Germinal center (tissue), 1 donor: ENCODE data around the gene MAGI1.

ENCODE experiments used
- DNase-seq: peaks from one replicate; pipeline ENCODE4 v3.0.0; 2012; ENCODE audit warnings: mixed read lengths, low spot score

Gene MAGI1

GRCh38 chr3:66012711-66013110, 26.0 kb downstream of the MAGI1 start:
- DNase-seq: no peak

- no peak for DNase-seq
Measured at GRCh38 chr3:66010739-66011655, 27.7 kb downstream of the MAGI1 start.

DNA sequence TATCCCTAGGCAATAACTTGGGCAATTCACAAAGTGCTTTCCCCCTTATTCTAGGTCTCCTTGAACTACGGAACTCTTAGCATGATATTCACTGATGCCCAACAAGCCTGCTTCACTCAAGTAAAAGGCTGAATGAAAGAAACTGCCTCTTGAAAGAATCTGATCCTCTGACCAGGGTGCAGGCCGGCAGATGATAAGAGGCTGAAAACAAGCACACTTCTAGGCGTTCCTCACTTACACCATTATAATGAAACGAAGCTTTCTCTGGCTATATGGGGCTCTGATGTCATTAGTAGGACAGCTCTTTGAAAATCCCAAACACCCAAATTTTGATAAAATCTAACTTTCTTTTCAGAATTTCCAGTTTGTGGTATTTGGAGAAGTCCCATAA, 28.4 kb downstream of the MAGI1 start:
- no peak for DNase-seq

- no peak for DNase-seq
Measured at GRCh38 chr3:66004244-66004643, 34.5 kb downstream of the MAGI1 start.

DNA sequence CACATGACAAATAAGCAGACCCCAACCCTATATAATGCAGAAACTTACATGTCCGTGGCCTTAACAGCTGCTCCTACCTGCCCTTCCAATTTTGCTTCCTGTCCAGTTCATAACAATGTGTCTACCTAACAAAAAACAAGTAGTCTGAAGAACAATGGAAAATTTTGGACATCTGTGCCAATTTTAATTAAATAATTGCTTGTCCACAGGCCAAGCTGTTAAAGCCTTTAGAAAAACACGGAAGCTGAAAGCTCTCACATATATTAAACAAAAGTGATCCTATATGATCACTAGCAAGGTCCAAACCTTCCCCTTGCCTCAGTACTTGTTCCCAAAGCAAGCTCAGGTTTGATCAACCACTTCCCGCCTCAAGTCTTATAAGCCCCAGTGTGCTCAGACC, 37.1 kb downstream of the MAGI1 start:
- DNase-seq: no peak

DNA sequence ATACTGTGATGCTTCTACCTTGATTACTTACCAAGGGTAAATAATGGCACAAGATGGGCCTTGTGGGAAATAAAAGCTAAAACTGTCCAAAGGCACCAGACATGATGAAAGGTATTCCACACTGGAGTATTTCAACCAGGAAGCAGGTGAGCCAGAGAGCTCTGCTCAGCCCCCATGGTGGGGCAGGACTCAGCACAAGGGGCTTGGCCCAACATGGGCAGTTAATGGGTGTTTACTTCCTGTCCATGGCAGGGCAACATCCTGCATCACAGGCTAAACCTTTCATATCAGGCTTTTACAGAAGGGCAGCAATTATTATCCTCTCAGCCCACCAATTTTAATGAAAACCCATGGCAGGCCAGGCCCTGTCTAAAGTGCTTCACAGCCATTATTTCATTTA, 38.2 kb downstream of the MAGI1 start:
- DNase-seq: no peak

DNA sequence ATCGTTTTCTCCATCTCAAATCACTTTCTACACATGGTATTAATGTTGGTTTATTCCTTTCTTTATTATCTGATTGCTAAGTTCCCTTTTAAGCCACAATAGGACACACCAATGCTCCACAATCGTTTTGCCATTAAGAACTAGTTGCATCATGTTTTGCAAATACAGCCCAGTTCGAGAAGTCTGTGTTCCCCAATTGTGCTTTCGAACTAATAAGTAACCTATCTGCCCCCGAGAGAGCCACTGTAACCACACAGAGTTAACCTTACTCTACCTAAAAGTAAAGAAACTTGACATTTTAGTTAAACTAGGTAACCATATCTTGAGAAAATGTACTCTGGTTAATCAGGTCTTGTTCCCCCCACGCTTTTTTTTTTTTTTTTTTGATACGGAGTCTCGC, 39.1 kb downstream of the MAGI1 start:
- DNase-seq: no peak

DNA sequence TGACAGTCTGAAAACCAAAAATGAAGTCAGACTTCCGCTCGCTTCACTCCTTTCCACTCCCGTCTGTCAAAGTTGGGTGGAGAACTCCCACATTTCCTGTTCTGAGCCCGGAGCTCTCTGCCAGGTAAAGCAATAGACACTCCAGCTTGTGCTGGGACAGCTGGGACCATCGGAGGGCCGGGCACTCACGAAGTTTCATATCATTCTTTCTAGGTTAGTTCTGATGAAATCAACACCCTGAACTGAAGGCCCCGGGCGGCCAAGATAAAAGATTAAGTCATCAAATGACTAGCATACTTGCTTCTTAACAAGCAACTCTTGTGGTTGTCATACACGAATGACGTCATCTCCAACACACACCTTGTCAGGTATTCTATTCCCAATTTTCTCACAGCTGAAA, 42.1 kb downstream of the MAGI1 start:
- DNase-seq: no peak

GRCh38 chr3:65995515-65995914, 43.2 kb downstream of the MAGI1 start:
- DNase-seq: no peak

- DNase-seq: no peak
Measured at GRCh38 chr3:65995030-65995429, 43.7 kb downstream of the MAGI1 start.

DNA sequence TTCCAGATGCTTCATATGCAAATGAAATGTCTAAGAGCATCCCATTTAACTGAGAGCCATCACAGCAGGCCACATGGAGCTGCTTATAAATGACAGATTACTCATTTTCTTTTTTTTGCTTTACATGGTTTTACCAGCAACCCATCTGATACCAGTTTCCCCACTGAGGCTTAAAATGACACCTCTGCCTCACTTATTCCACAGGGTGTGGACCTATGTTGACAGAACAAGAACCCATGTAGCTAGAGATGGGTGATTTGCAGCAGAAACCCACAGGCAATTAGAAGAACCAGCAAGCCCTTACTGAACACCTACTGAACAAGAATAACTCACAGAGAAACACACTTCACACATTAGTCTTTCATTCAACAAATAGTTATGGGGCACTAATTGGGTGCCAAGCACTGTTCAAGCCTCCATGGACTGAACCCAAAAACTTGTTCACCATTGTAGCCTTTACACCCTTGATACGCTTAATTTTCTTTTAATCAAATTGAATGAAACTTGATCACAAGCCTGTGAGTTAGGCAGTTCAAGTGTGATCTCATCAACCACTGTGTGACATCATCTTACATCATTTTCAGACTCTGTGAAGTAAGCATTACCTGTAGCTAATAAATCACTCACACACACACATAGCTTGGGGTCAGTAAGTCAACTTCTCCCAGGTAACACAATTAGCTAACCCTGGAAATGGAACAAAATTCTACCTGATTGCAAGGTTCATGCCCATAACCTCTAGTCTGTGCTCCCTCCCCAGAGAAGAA, 45.4 kb downstream of the MAGI1 start:
- no peak for DNase-seq

DNA sequence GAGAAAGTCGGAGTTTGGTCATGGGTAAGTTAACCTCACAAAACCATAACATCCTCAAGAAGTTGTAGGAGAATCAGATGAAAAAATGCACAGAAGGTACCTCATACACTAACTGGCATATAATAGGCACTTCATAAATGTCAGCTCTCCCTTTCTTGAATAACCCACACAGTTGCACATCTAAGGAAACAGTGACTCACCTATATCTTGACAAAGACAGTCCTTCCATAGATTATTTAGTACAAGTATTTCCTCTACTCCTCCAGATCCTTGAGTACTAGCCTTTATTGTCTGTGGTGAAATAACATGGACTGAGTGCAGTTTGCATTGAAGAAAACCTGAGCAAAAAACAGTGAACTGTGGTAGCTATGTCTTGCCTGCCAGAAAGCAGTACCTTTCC, 46.6 kb downstream of the MAGI1 start:
- DNase-seq: no peak

GRCh38 chr3:65988411-65989180, 50.1 kb downstream of the MAGI1 start:
- DNase-seq: no peak

- DNase-seq: no peak
Measured at GRCh38 chr3:65986285-65986684, 52.4 kb downstream of the MAGI1 start.

- no peak for DNase-seq
Measured at GRCh38 chr3:65984975-65985374, 53.7 kb downstream of the MAGI1 start.

DNA sequence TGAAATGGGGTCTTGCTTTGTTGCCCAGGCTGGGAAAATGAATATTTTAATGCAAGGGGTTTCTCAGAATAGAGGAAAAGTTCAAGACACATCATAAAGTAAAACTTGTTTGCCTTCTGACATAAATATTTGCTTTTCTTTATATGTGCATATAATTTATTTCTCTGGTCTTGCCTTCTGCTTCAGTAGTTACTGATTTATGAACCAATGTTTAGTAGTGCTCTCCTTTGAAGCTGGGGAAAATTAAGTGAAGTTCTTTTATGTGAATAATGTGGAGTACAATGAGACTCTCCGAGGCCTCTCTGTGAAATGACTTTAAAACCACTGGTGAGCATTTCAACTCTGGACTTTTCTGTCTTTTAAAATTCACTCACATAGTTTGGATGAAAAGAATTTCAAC, 55.6 kb downstream of the MAGI1 start:
- DNase-seq: no peak

DNA sequence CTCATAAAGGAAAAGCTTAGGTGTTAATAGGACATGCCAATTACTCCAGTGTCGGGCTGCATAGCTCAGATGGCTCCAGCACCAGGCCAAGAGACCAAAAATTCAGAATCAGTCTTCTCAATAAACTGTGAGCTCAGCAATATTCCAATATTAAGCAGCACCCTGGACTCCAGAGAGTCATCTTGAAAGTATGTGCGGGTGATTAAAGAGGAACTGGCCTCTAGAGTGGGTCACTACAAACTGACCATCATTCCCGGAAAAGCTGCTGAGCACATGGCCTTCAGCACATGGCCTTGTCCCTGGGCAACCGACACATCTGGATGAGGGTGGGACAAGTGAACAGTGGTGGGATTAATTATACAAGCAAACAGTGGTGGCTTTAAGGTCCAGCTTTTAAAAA, 59.0 kb downstream of the MAGI1 start:
- DNase-seq: no peak

DNA sequence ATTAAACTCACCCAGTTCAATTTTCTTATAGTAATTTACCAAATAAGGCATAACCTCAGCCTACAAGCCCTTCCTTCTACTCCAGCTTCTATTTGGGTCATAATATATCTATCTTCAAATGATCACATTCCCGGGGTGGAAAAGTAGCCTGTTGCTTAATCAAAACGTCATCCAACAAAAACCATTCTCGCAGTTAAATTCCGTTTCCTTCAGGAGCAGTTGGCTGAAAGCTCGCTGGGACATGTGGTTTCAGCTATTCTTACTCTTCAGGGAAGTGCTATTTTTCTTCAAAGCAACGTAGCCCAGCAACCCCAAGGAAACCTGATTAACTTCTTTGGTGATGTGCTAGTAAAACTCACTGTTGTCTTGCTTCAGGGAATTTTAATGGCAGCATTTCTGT, 59.6 kb downstream of the MAGI1 start:
- no peak for DNase-seq

- no peak for DNase-seq
Measured at GRCh38 chr3:65978116-65978515, 60.6 kb downstream of the MAGI1 start.

DNA sequence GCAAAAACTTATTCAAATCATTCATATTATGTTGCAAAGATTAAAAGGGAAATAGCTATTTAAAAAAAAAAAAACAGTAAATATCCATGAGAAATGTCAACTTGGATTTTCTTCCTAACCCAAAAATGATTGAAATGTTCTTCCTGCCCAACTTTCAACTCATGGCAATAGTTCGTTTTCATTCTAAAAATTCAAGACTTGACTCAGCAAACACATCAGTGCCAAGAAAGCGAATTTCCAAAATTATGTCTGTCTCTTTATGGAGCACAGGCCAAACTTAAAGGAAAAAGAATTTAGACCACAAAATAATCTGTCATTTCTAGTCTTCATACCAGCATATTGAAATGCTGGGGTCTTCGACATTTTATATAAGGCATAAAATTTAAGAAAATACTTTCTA, 63.7 kb downstream of the MAGI1 start:
- no peak for DNase-seq

GRCh38 chr3:65974509-65974908, 64.2 kb downstream of the MAGI1 start:
- no peak for DNase-seq

DNA sequence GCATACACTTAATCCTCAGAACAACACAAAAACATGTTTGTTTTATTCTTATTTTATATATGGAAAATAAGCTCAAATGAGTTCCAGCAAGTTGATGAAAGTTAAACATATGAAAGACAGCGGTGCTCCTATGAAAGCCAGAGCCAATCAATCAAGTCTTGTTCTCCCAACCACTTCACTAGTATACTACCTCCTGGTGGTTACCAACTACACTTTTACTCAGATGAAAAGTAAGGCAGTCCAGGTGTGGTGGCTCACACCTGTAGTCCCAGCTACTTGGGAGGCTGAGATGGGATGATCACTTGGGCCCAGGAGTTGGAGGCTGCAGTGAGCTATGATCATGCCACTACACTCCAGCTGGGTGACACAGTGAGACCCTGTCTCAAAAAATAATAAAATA, 66.0 kb downstream of the MAGI1 start:
- no peak for DNase-seq
